HepG2 (cell line): ENCODE data around the gene ADCY6. TPM values are rescaled to one million over a fixed set of nuclear protein-coding genes. Genes with fewer than 3 reads are reported as not detected.

Experiments used
- ATAC-seq: fragments of 200-7000 bp; cut with Tn5 transposase; 3 replicates; pipeline ENCODE4 v1.9.1; 2020; ENCODE audit warnings: mild to moderate bottlenecking, moderate library complexity
- BruUV-seq: library from RNA; stranded (reverse); fragments of 400-500 nt; replicated peaks from 2 replicates; lab custom pipeline; 2021; lab: Mats Ljungman, UMichigan
- CTCF ChIA-PET: fragments of 300-600 bp; formaldehyde crosslinking; extraction: SDS; loops from one replicate; lab custom pipeline; 2021; ENCODE audit warnings: low total read pairs, inconsistent platforms, low intra/inter-chr PET ratio; lab: Yijun Ruan, JAX
- POLR2A ChIA-PET: fragments of 350-600 bp; sonication (Branson Sonifier 250); formaldehyde crosslinking; loops from one replicate; lab custom pipeline; 2020; ENCODE audit warnings: antibody characterized with exemption, inconsistent platforms; lab: Yijun Ruan, JAX
- DNase-seq: peaks from one replicate; pipeline ENCODE4 v3.0.0-alpha.2; 2015; ENCODE audit warnings: low spot score
- FAIRE-seq: peaks from 3 replicates; lab custom pipeline; 2011; peaks lifted over from hg19 to GRCh38; lab: Jason Lieb, UNC
- H2AFZ ChIP-seq: one replicate; pipeline ENCODE4 v1.6.1; 2011; ENCODE audit warnings: low read length, inconsistent platforms
- H3K27ac ChIP-seq: fragments of 300-600 bp; 3 replicates; pipeline ENCODE4 v1.8.0; 2011; ENCODE audit warnings: mixed run types, mild to moderate bottlenecking, mixed read lengths, low read length, inconsistent platforms; ENCODE audit not compliant: insufficient read depth; ENCODE audit errors: extremely low read length
- H3K27me3 ChIP-seq, 2 experiments: fragments of 200-600 bp in 1 of 2; 2 replicates in 1 of 2; 3 replicates in 1 of 2; pipeline versions ENCODE4 v1.6.0 to v1.8.0; 2011; ENCODE audit warnings: low read length in 2 of 2, mild to moderate bottlenecking in 2 of 2, moderate library complexity in 2 of 2, inconsistent platforms in 1 of 2; ENCODE audit not compliant: insufficient read depth in 2 of 2, control insufficient read depth in 1 of 2
- H3K36me3 ChIP-seq, 2 experiments: fragments of 200-600 bp in 1 of 2; replicated peaks in 1 of 2; 2 replicates in 1 of 2; 3 replicates in 1 of 2; pipeline versions ENCODE4 v1.5.1 to v1.8.0; 2011; ENCODE audit warnings: low read length in 2 of 2, inconsistent platforms in 1 of 2; ENCODE audit not compliant: insufficient read depth in 2 of 2, control insufficient read depth in 1 of 2
- H3K4me1 ChIP-seq: 2 replicates; pipeline ENCODE4 v1.5.1; 2012; ENCODE audit warnings: low read length, inconsistent platforms; ENCODE audit not compliant: insufficient read depth
- H3K4me2 ChIP-seq: 2 replicates; pipeline ENCODE4 v1.6.0; 2011; ENCODE audit warnings: low read depth, low read length, inconsistent platforms
- H3K4me3 ChIP-seq, 3 experiments: fragments of 200-600 bp in 1 of 3; sonication (generic), shearing (Covaris generic) in 1 of 3; replicated peaks in 1 of 3; 2 replicates each; pipeline ENCODE4 v1.5.1; 2011 to 2016; ENCODE audit warnings: low read length in 3 of 3, inconsistent platforms in 2 of 3, low read depth in 2 of 3, mild to moderate bottlenecking in 2 of 3, control low read depth in 1 of 3, mixed read lengths in 1 of 3; ENCODE audit not compliant: insufficient read depth in 1 of 3
- H3K79me2 ChIP-seq: one replicate; pipeline ENCODE4 v1.6.1; 2011; ENCODE audit warnings: low read length, inconsistent platforms; ENCODE audit not compliant: insufficient read depth
- H3K9ac ChIP-seq: 2 replicates; pipeline ENCODE4 v1.6.0; 2011; ENCODE audit warnings: mild to moderate bottlenecking, low read depth, low read length, inconsistent platforms; ENCODE audit not compliant: insufficient read depth
- H3K9me3 ChIP-seq: 2 replicates; pipeline ENCODE4 v1.5.1; 2012; ENCODE audit warnings: mild to moderate bottlenecking, low read length
- H4K20me1 ChIP-seq: 2 replicates; pipeline ENCODE4 v1.6.0; 2011; ENCODE audit warnings: inconsistent platforms, mild to moderate bottlenecking, low read length, moderate library complexity; ENCODE audit not compliant: insufficient read depth
- ATF7-NPFF ChIP-seq: sonication (generic); formaldehyde crosslinking; IDR thresholded peaks from 2 replicates; pipeline ENCODE4 v1.8.1; 2023; ENCODE audit warnings: mild to moderate bottlenecking, low read depth, missing genetic modification reagents, moderate library complexity
- DR1 ChIP-seq: sonication (generic); formaldehyde crosslinking; IDR thresholded peaks from 2 replicates; pipeline ENCODE4 v1.8.0; 2021; ENCODE audit warnings: mild to moderate bottlenecking, missing genetic modification reagents, inconsistent platforms
- ELF3 ChIP-seq: IDR thresholded peaks from 2 replicates; pipeline ENCODE4 v1.6.1; 2016; ENCODE audit warnings: missing genetic modification reagents, missing compliant biosample characterization
- KLF13 ChIP-seq: sonication (generic); formaldehyde crosslinking; IDR thresholded peaks from 2 replicates; pipeline ENCODE4 v1.4.0; 2020; ENCODE audit warnings: mild to moderate bottlenecking, missing genetic modification reagents
- MIXL1 ChIP-seq: IDR thresholded peaks from 2 replicates; pipeline ENCODE4 v1.6.1; 2016
- ZBTB7A ChIP-seq: sonication (generic); formaldehyde crosslinking; IDR thresholded peaks from 2 replicates; pipeline ENCODE4 v1.8.0; 2022; ENCODE audit warnings: mild to moderate bottlenecking, missing genetic modification reagents
- ZNF337 ChIP-seq: sonication (generic); formaldehyde crosslinking; IDR thresholded peaks from 2 replicates; pipeline ENCODE4 v1.5.1; 2020; ENCODE audit warnings: missing genetic modification reagents, low read depth, mild to moderate bottlenecking, borderline replicate concordance
- ZNF44 ChIP-seq: sonication (generic); formaldehyde crosslinking; IDR thresholded peaks from 2 replicates; pipeline ENCODE4 v1.5.1; 2020; ENCODE audit warnings: mild to moderate bottlenecking, missing genetic modification reagents
- ZNF605 ChIP-seq: sonication (generic); formaldehyde crosslinking; IDR thresholded peaks from 2 replicates; pipeline ENCODE4 v1.8.0; 2022; ENCODE audit warnings: mild to moderate bottlenecking, missing genetic modification reagents
- ZNF614 ChIP-seq: IDR thresholded peaks from 2 replicates; pipeline ENCODE4 v1.6.1; 2018; ENCODE audit warnings: missing biosample characterization, missing genetic modification reagents, inconsistent platforms, borderline replicate concordance
- ZNF780A ChIP-seq: sonication (generic); formaldehyde crosslinking; IDR thresholded peaks from 2 replicates; pipeline ENCODE4 v1.8.0; 2022; ENCODE audit warnings: mild to moderate bottlenecking, missing genetic modification reagents, moderate library complexity
- ZNF883 ChIP-seq: sonication (generic); formaldehyde crosslinking; IDR thresholded peaks from 2 replicates; pipeline ENCODE4 v1.5.1; 2020; ENCODE audit warnings: mild to moderate bottlenecking, missing genetic modification reagents; ENCODE audit errors: not compliant biosample characterization
- ZXDC ChIP-seq: sonication (generic); formaldehyde crosslinking; IDR thresholded peaks from 2 replicates; pipeline ENCODE4 v1.5.0; 2020; ENCODE audit warnings: mild to moderate bottlenecking, missing genetic modification reagents
- WGBS: methylation state at CpG from one replicate; pipeline ENCODE4 v1.1.6; 2017; ENCODE audit warnings: low lambda C conversion rate; 5-methylcytosine and 5-hydroxymethylcytosine counted together
- in situ Hi-C: cut with HindIII; loops from 2 replicates; pipeline ENCODE4 v1.10.0; 2017; ENCODE audit warnings: low pct_unique_long_range_greater_than_20kb; ENCODE audit not compliant: extremely low pct_ligation_motif_present
- intact Hi-C: fragments of 100-400 bp; cut with micrococcal nuclease; formaldehyde crosslinking; loops from one replicate; pipeline ENCODE4 v1.10.0; 2022; ENCODE audit not compliant: unreplicated experiment
- polyA plus RNA-seq, 8 experiments: library from polyadenylated mRNA; depleted of rRNA in 3 of 8; stranded (reverse) in 7 of 8; unstranded in 1 of 8; fragments of >200 nt; fragmentation: Illumina TruSeq in 4 of 8; extraction: Trizol in 4 of 8; gene quantifications; 2 replicates each; pipeline versions ENCODE4 v1.2.1 to v1.2.3, GENCODE V29; 2011 to 2016; ENCODE audit warnings: low read depth in 4 of 8, missing spikeins in 1 of 8, mixed read lengths in 1 of 8; ENCODE audit not compliant: insufficient read depth in 1 of 8
- total RNA-seq, 5 experiments: library from RNA; depleted of rRNA; stranded (reverse); fragments of >200 nt; fragmentation: Illumina TruSeq; extraction: Trizol; gene quantifications; 2 replicates each; pipeline ENCODE4 v1.2.3, GENCODE V29; 2016; ENCODE audit warnings: low read depth in 1 of 5
- TF ChIP-seq, protein P1 (sequence below): sonication (generic); formaldehyde crosslinking; IDR thresholded peaks from 2 replicates; pipeline ENCODE4 v1.9.0; 2021; ENCODE audit warnings: missing genetic modification reagents, mild to moderate bottlenecking, borderline replicate concordance
- TF ChIP-seq, protein P2 (sequence below): sonication (generic); formaldehyde crosslinking; IDR thresholded peaks from 2 replicates; pipeline ENCODE4 v1.8.1; 2023; ENCODE audit warnings: mild to moderate bottlenecking, missing genetic modification reagents
- TF ChIP-seq, protein P3 (sequence below): fragments of 450-650 bp; IDR thresholded peaks from 2 replicates; pipeline ENCODE4 v1.6.1; 2017

Gene ADCY6
- total and polyA plus RNA-seq, 2 of the 13 experiments (the other 11 are each of a cell fraction or from before 2014, with no cell fraction given) = 10.6 to 11.8 TPM

- H3K4me1 ChIP-seq = no peaks in the 10 kb centered on the region
- no peak overlapping the region for H2AFZ ChIP-seq
- no peak overlapping the region for H3K4me3 ChIP-seq
- WGBS = 95% methylated on average over 7 of the region's 11 CpGs
- intact Hi-C loops = no loop called here
- peaks cover 2 to 12% of the 10 kb centered on the region in 2 experiments; a peak in 2 of 5 replicates for H3K36me3 ChIP-seq
- H3K27ac ChIP-seq = no peak overlapping the region
- ChIA-PET CTCF (no interaction called here), POLR2A (interaction anchor here (2.2 kb wide), 1 partner anchor 85 kb away, joined by 5 read pairs; the partner anchor contains the start of gene RND1)
- H3K27me3 ChIP-seq = no peaks in the 10 kb centered on the region; a peak in 1 of 5 replicates
- DNase-seq = no peak
- H3K9ac ChIP-seq = no peak overlapping the region
- BruUV-seq = no TSS peak
- no peak overlapping the region for H3K4me2 ChIP-seq
- FAIRE-seq = no peak
- in situ Hi-C loops = no loop called here
- H4K20me1 ChIP-seq = no peaks in the 10 kb centered on the region
- TF ChIP-seq, protein P1, sequence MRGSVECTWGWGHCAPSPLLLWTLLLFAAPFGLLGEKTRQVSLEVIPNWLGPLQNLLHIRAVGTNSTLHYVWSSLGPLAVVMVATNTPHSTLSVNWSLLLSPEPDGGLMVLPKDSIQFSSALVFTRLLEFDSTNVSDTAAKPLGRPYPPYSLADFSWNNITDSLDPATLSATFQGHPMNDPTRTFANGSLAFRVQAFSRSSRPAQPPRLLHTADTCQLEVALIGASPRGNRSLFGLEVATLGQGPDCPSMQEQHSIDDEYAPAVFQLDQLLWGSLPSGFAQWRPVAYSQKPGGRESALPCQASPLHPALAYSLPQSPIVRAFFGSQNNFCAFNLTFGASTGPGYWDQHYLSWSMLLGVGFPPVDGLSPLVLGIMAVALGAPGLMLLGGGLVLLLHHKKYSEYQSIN (CRISPR knock-in tag) = no peak
- TF ChIP-seq, protein P2, sequence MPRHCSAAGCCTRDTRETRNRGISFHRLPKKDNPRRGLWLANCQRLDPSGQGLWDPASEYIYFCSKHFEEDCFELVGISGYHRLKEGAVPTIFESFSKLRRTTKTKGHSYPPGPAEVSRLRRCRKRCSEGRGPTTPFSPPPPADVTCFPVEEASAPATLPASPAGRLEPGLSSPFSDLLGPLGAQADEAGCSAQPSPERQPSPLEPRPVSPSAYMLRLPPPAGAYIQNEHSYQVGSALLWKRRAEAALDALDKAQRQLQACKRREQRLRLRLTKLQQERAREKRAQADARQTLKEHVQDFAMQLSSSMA (CRISPR knock-in tag) = no peak
- TF ChIP-seq ZXDC (CRISPR knock-in tag) (no peak), ZNF605 (CRISPR knock-in tag) (no peak), MIXL1 (no peak), ZNF614 (no peak), ZBTB7A (CRISPR knock-in tag) (no peak), ATF7-NPFF (no peak), ELF3 (no peak), ZNF883 (CRISPR knock-in tag) (no peak), ZNF337 (CRISPR knock-in tag) (no peak), ZNF44 (CRISPR knock-in tag) (no peak), KLF13 (CRISPR knock-in tag) (no peak), ZNF780A (CRISPR knock-in tag) (no peak), DR1 (CRISPR knock-in tag) (no peak)
- TF ChIP-seq, protein P3, sequence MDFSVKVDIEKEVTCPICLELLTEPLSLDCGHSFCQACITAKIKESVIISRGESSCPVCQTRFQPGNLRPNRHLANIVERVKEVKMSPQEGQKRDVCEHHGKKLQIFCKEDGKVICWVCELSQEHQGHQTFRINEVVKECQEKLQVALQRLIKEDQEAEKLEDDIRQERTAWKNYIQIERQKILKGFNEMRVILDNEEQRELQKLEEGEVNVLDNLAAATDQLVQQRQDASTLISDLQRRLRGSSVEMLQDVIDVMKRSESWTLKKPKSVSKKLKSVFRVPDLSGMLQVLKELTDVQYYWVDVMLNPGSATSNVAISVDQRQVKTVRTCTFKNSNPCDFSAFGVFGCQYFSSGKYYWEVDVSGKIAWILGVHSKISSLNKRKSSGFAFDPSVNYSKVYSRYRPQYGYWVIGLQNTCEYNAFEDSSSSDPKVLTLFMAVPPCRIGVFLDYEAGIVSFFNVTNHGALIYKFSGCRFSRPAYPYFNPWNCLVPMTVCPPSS = no peak
- H3K79me2 ChIP-seq = no peaks in the 10 kb centered on the region
- H3K9me3 ChIP-seq = no peaks in the 10 kb centered on the region
- no peak for ATAC-seq
These were observed 8.4 kb downstream of the ADCY6 start for GRCh38 chr12:48780381-48781025.
